ENCODE measurements around the gene NRXN3. TPM values are rescaled to one million over a fixed set of nuclear protein-coding genes. Genes with fewer than 3 reads are reported as not detected.

Gene NRXN3
- total and polyA plus RNA-seq, 7 donors = 0.06 to 0.74 (median 0.15) TPM

DNA sequence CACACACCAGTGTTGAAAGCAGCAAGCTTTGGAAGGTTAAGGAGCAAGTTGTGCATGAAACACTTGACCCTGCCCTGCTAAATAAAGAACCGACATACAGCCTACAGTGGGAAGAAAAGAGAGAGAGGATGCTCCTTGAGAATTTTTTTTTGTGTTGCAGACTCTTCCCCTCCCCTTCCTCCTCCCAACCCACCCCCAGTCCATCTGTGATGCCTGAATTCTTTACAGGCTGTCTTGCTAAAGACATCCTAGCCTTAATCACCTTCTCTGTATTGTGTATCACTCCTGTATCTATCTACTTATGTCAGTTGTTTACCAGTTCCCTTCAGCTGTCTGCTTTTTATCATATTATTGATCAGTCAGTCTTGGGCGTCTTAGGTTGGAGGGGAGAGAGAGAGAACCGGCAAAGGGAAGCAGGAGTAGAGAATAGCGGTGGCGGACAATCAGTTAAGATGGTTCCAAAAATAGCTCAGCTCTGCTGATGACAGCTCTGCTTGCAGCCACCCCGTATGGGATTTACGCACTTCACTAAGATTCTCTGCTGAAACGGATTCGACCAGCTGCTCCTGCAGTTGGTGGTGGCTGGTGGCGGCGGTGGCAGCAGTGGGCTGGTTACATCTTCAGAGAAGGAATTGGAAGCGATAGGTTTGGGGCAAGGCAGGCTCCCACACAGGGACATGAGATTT is 664.7 kb downstream of the NRXN3 start:
- H3K4me1 ChIP-seq = no peaks in the 10 kb centered on the region
- DNase-seq (no peak), ATAC-seq (peak in 1 of 4 donors; percentile 48)
- 44 to 55% (median 49%) methylated on average over 12 of the region's 12 CpGs for WGBS, 3 donors
- no peak overlapping the region for H3K27ac ChIP-seq
- no peaks in the 10 kb centered on the region for H3K36me3 ChIP-seq (ENCODE audit: insufficient read depth in 1 of 2, low read depth in 1 of 2)
- TF ChIP-seq, protein P1, sequence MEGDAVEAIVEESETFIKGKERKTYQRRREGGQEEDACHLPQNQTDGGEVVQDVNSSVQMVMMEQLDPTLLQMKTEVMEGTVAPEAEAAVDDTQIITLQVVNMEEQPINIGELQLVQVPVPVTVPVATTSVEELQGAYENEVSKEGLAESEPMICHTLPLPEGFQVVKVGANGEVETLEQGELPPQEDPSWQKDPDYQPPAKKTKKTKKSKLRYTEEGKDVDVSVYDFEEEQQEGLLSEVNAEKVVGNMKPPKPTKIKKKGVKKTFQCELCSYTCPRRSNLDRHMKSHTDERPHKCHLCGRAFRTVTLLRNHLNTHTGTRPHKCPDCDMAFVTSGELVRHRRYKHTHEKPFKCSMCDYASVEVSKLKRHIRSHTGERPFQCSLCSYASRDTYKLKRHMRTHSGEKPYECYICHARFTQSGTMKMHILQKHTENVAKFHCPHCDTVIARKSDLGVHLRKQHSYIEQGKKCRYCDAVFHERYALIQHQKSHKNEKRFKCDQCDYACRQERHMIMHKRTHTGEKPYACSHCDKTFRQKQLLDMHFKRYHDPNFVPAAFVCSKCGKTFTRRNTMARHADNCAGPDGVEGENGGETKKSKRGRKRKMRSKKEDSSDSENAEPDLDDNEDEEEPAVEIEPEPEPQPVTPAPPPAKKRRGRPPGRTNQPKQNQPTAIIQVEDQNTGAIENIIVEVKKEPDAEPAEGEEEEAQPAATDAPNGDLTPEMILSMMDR (IDR thresholded peaks at IDR 0.05) = no peak
- intact Hi-C loops (cut with DNase I) = loop anchor here in 1 of 2 donors (10.0 kb wide), 1 partner anchor 390 kb away; no protein-coding TSS in a partner anchor
- H3K9me3 ChIP-seq = no peaks in the 10 kb centered on the region
- no peak overlapping the region for H3K4me3 ChIP-seq
- peaks cover 0 to 6% (median 0%) of the 10 kb centered on the region in 3 donors for H3K27me3 ChIP-seq (ENCODE audit: insufficient read depth in 3 of 3, low read length in 2 of 3)

GRCh38 chr14:78835909-78836308 is 665.7 kb downstream of the NRXN3 start:
- H3K27me3 ChIP-seq (ENCODE audit: insufficient read depth in 3 of 3, low read length in 2 of 3) = peaks cover 0 to 6% (median 0%) of the 10 kb centered on the region in 3 donors
- H3K27ac ChIP-seq = no peak overlapping the region
- ATAC-seq (no peak), DNase-seq (no peak)
- TF ChIP-seq, protein P1 (IDR thresholded peaks at IDR 0.05) = no peak
- H3K4me1 ChIP-seq = no peaks in the 10 kb centered on the region
- no peaks in the 10 kb centered on the region for H3K9me3 ChIP-seq
- intact Hi-C loops (cut with DNase I) = loop anchor here in 1 of 2 donors (10.0 kb wide), 1 partner anchor 391 kb away; no protein-coding TSS in a partner anchor
- WGBS, 3 donors = 75 to 78% (median 76%) methylated on average over 1 of the region's 1 CpG
- no peaks in the 10 kb centered on the region for H3K36me3 ChIP-seq (ENCODE audit: insufficient read depth in 1 of 2, low read depth in 1 of 2)
- H3K4me3 ChIP-seq = no peak overlapping the region

GRCh38 chr14:78836777-78837176 is 666.6 kb downstream of the NRXN3 start:
- peak in 3 of 4 donors; percentile 55 to 70 (median 61) for ATAC-seq
- intact Hi-C loops (cut with DNase I) = loop anchor here in 1 of 2 donors (10.0 kb wide), 1 partner anchor 392 kb away; no protein-coding TSS in a partner anchor
- Histone ChIP-seq H3K27ac (no peak overlapping the region), H3K4me1 (no peaks in the 10 kb centered on the region), H3K4me3 (no peak overlapping the region), H3K27me3 (ENCODE audit: insufficient read depth in 3 of 3, low read length in 2 of 3) (peaks cover 0 to 6% (median 0%) of the 10 kb centered on the region in 3 donors), H3K36me3 (ENCODE audit: insufficient read depth in 1 of 2, low read depth in 1 of 2) (no peaks in the 10 kb centered on the region), H3K9me3 (no peaks in the 10 kb centered on the region)
- WGBS, 3 donors = 11 to 14% (median 14%) methylated on average over 4 of the region's 4 CpGs
- DNase-seq = peak in 1 of 2 donors; percentile 12
- TF ChIP-seq, protein P1 (IDR thresholded peaks at IDR 0.05) = peak; percentile 38

DNA sequence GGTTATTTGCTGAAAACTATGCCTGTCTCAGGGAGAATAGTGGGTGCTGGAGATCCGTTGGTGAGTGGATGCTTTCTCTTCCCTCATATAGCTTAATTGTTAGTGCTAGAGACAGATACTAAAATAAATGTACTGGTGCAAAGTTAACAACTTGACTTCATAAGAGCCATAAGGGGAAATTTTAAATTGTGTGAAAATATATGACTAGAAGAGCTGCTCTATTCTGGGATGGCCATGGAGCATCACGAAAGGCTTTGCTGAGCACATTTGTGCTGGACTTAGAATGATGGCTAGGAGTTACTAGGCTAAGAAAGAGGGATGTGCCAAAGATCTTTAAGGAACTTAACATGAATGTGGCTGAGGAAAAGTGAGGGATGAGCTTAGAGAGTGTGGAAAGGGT is 668.8 kb downstream of the NRXN3 start:
- DNase-seq (no peak), ATAC-seq (no peak)
- no peak overlapping the region for H3K4me3 ChIP-seq
- no peak overlapping the region for H3K27ac ChIP-seq
- no peaks in the 10 kb centered on the region for H3K36me3 ChIP-seq (ENCODE audit: insufficient read depth in 1 of 2, low read depth in 1 of 2)
- no peaks in the 10 kb centered on the region for H3K4me1 ChIP-seq
- WGBS, 3 donors = 73 to 78% (median 74%) methylated on average over 2 of the region's 2 CpGs
- intact Hi-C loops (cut with DNase I) = loop anchor here in 1 of 2 donors (10.0 kb wide), 1 partner anchor 394 kb away; no protein-coding TSS in a partner anchor
- H3K27me3 ChIP-seq (ENCODE audit: insufficient read depth in 3 of 3, low read length in 2 of 3) = peaks cover 0 to 3% (median 0%) of the 10 kb centered on the region in 3 donors
- TF ChIP-seq, protein P1 (IDR thresholded peaks at IDR 0.05) = no peak
- no peaks in the 10 kb centered on the region for H3K9me3 ChIP-seq

Data from psoas muscle (tissue), 8 donors.